Psoas muscle (tissue), 8 donors: Measurements from ENCODE around the gene RTP3. TPM values are rescaled to one million over a fixed set of nuclear protein-coding genes. Genes with fewer than 3 reads are reported as not detected.
A peak's percentile ranks its signal among the peaks of the same experiment; 100 is the strongest.

Experiments used
- ATAC-seq, 4 donors: fragments of 200-7000 bp; cut with Tn5 transposase; one replicate each; pipeline ENCODE4 v1.9.1; 2020; ENCODE audit warnings: moderate library complexity in 3 of 4, mild to moderate bottlenecking in 2 of 4
- DNase-seq, 2 donors: peaks; one replicate each; pipeline ENCODE4 v3.0.0-alpha.2; 2020
- H3K27ac ChIP-seq: fragments of 200-600 bp; one replicate; pipeline ENCODE4 v1.8.0; 2022
- H3K27me3 ChIP-seq, 3 donors: fragments of 200-600 bp in 1 of 3; one replicate each; pipeline versions ENCODE4 v1.6.1 to v1.8.0; 2013 to 2022; ENCODE audit warnings: low read length in 2 of 3, mild to moderate bottlenecking in 2 of 3, moderate library complexity in 1 of 3; ENCODE audit not compliant: insufficient read depth in 3 of 3
- H3K36me3 ChIP-seq, 2 donors: fragments of 200-600 bp in 1 of 2; one replicate each; pipeline versions ENCODE4 v1.6.1 to v1.8.0; 2013 to 2022; ENCODE audit warnings: low read depth in 1 of 2, mild to moderate bottlenecking in 1 of 2, moderate library complexity in 1 of 2; ENCODE audit not compliant: insufficient read depth in 1 of 2
- H3K4me1 ChIP-seq: fragments of 200-600 bp; one replicate; pipeline ENCODE4 v1.8.0; 2022
- H3K4me3 ChIP-seq: fragments of 200-600 bp; one replicate; pipeline ENCODE4 v1.8.0; 2022; ENCODE audit warnings: mild to moderate bottlenecking
- H3K9me3 ChIP-seq: fragments of 200-600 bp; one replicate; pipeline ENCODE4 v1.8.0; 2022
- CTCF ChIP-seq: fragments of 200-600 bp; IDR thresholded peaks from one replicate; pipeline ENCODE4 v1.8.0; 2022; ENCODE audit warnings: antibody characterized with exemption
- WGBS, 3 donors: extraction: QIAGEN DNeasy Blood & Tissue Kit; methylation state at CpG; one replicate each; pipeline versions ENCODE4 v1.1.6 to v1.1.7; 2013; 5-methylcytosine and 5-hydroxymethylcytosine counted together
- intact Hi-C, 2 donors: fragments of 100-400 bp; cut with DNase I; formaldehyde crosslinking; loops; one replicate each; pipeline versions ENCODE4 v1.11.0 to v1.14.2; 2022
- polyA plus RNA-seq, 3 donors: library from polyadenylated mRNA; stranded (reverse); fragments of 200-250 nt; gene quantifications; one replicate each; pipeline ENCODE4 v1.2.3, GENCODE V29; 2013
- total RNA-seq, 4 donors: library from RNA; stranded (reverse); fragmentation: NEBNext Ultra II Directional in 2 of 4; extraction: Animal tissue kit (Norgen Biotek cat#: 25700) in 2 of 4; gene quantifications; one replicate each; pipeline versions ENCODE4 v1.2.1 to v1.2.4, GENCODE V29; 2021 to 2023
- donor health status: healthy with polysubstance abuse.
- donor health status: DM: no; HTN: no; CAD: no; lungs with moderate emphysema.
- donor health status: Bipolar disorder and iron deficiency.
- donor health status: healthy.
- donor health status: DM: yes; HTN: yes; CAD: no.
- donor health status: DM: no; HTN: no; CAD: no.
- donor health status: DM: no; HTN: no; CAD: no.
- donor health status: DM: yes; HTN: yes; CAD: no.

The RTP3 gene
- total and polyA plus RNA-seq, 7 donors = 0.01 TPM; not detected in 6

- ATAC-seq = peak in 1 of 4 donors; percentile 4
- H3K27me3 ChIP-seq = no peaks in the 10 kb centered on the region
- no peak overlapping the region for H3K4me3 ChIP-seq
- intact Hi-C loops = no loop called here
- H3K4me1 ChIP-seq = no peaks in the 10 kb centered on the region
- H3K27ac ChIP-seq = no peak overlapping the region
- DNase-seq = no peak
- 94 to 99% (median 95%) methylated on average over 3 of the region's 3 CpGs for WGBS, 3 donors
- no peak for TF ChIP-seq CTCF
- H3K9me3 ChIP-seq = no peaks in the 10 kb centered on the region
- peaks cover 2 to 96% of the 10 kb centered on the region in 2 donors for H3K36me3 ChIP-seq
Measured at GRCh38 chr3:46524832-46525231, 27.1 kb downstream of the RTP3 start.

- ATAC-seq = no peak
- intact Hi-C loops = no loop called here
- 75 to 80% (median 80%) methylated on average over 5 of the region's 5 CpGs for WGBS, 3 donors
- Histone ChIP-seq H3K4me3 (no peak overlapping the region), H3K9me3 (no peaks in the 10 kb centered on the region), H3K36me3 (peaks cover 2 to 91% of the 10 kb centered on the region in 2 donors), H3K27me3 (no peaks in the 10 kb centered on the region), H3K4me1 (no peaks in the 10 kb centered on the region), H3K27ac (no peak overlapping the region)
- no peak for DNase-seq
- TF ChIP-seq CTCF = no peak
Measured at GRCh38 chr3:46527239-46527638, 29.5 kb downstream of the RTP3 start.

- ATAC-seq (no peak), DNase-seq (no peak)
- no peak for TF ChIP-seq CTCF
- Histone ChIP-seq H3K27ac (peak overlapping the region; percentile 10), H3K4me1 (peaks cover 17% of the 10 kb centered on the region), H3K9me3 (no peaks in the 10 kb centered on the region), H3K27me3 (no peaks in the 10 kb centered on the region), H3K36me3 (peaks cover 3 to 82% of the 10 kb centered on the region in 2 donors), H3K4me3 (no peak overlapping the region)
- 84 to 89% (median 85%) methylated on average over 3 of the region's 3 CpGs for WGBS, 3 donors
- intact Hi-C loops = no loop called here
Measured at GRCh38 chr3:46533091-46533490, 35.3 kb downstream of the RTP3 start.

GRCh38 chr3:46535746-46536145 lies 38.0 kb downstream of the RTP3 start:
- no peak for ATAC-seq
- TF ChIP-seq CTCF = no peak
- 92 to 94% (median 94%) methylated on average over 5 of the region's 5 CpGs for WGBS, 3 donors
- Histone ChIP-seq H3K27me3 (no peaks in the 10 kb centered on the region), H3K4me1 (peaks cover 34% of the 10 kb centered on the region), H3K4me3 (no peak overlapping the region), H3K36me3 (peaks cover 3 to 85% of the 10 kb centered on the region in 2 donors), H3K27ac (peak overlapping the region; percentile 82), H3K9me3 (no peaks in the 10 kb centered on the region)
- DNase-seq = no peak
- intact Hi-C loops = no loop called here

- intact Hi-C loops = no loop called here
- Histone ChIP-seq H3K27ac (peak overlapping the region; percentile 82), H3K9me3 (no peaks in the 10 kb centered on the region), H3K27me3 (no peaks in the 10 kb centered on the region), H3K36me3 (peaks cover 3 to 88% of the 10 kb centered on the region in 2 donors), H3K4me1 (peaks cover 34% of the 10 kb centered on the region), H3K4me3 (no peak overlapping the region)
- no peak for TF ChIP-seq CTCF
- ATAC-seq (peak; percentile 96 to 99 (median 96)), DNase-seq (peak; percentile 27 to 62)
Measured at GRCh38 chr3:46536758-46537157, 39.0 kb downstream of the RTP3 start.
